ENCODE measurements around the gene NKAIN4.

Gene NKAIN4

GRCh38 chr20:63295018-63295417 lies 40.8 kb upstream of the NKAIN4 start:
- Histone ChIP-seq H3F3A (ENCODE audit: control insufficient read depth, insufficient read depth) (no peaks in the 10 kb centered on the region), H3K27ac (ENCODE audit: low read depth, low read length) (no peak overlapping the region), H3K27me3 (ENCODE audit: control insufficient read depth, low read length) (no peaks in the 10 kb centered on the region), H3K4me3 (ENCODE audit: low read length) (no peak overlapping the region), H3K36me3 (ENCODE audit: control insufficient read depth, low read length) (no peaks in the 10 kb centered on the region), H3K9me2 (replicated peaks; ENCODE audit: control insufficient read depth, low read length) (no peaks in the 10 kb centered on the region), H4K20me1 (ENCODE audit: control insufficient read depth, insufficient read depth, low read depth, low read length) (no peaks in the 10 kb centered on the region), H3K9me3 (ENCODE audit: control insufficient read depth, insufficient read depth, low read length) (no peaks in the 10 kb centered on the region), H3K4me1 (ENCODE audit: control insufficient read depth, low read length) (peaks cover 3% of the 10 kb centered on the region; the same call in 1 of the 2 replicates), H3K4me2 (ENCODE audit: low read length) (no peak overlapping the region), H3K79me2 (ENCODE audit: control insufficient read depth, low read length) (no peaks in the 10 kb centered on the region)
- TF ChIP-seq, protein P1, sequence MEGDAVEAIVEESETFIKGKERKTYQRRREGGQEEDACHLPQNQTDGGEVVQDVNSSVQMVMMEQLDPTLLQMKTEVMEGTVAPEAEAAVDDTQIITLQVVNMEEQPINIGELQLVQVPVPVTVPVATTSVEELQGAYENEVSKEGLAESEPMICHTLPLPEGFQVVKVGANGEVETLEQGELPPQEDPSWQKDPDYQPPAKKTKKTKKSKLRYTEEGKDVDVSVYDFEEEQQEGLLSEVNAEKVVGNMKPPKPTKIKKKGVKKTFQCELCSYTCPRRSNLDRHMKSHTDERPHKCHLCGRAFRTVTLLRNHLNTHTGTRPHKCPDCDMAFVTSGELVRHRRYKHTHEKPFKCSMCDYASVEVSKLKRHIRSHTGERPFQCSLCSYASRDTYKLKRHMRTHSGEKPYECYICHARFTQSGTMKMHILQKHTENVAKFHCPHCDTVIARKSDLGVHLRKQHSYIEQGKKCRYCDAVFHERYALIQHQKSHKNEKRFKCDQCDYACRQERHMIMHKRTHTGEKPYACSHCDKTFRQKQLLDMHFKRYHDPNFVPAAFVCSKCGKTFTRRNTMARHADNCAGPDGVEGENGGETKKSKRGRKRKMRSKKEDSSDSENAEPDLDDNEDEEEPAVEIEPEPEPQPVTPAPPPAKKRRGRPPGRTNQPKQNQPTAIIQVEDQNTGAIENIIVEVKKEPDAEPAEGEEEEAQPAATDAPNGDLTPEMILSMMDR (IDR thresholded peaks at IDR 0.05; ENCODE audit: low read depth, low read length, poor library complexity, severe bottlenecking) = no peak
- no peak for TF ChIP-seq EZH2phosphoT487 (IDR thresholded peaks at IDR 0.05; ENCODE audit: borderline replicate concordance, low read length)

DNA sequence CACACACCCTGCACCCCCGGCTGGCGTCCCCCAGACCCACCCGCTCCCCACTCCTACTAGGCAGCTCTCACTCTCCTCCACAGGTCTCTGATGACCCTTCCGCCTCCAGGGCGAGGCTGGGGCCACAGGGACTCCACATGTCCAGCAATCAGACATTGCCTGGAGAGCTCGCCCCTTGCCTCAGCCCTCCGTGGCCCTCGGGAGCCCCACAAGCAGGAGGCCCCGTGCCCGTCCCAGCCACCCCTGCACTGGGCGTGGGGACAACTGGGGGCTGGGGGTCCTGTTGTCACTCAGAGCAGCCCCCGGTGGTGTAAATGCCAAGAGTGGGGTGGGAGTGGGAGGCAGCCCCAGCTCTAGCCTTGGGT lies 40.3 kb upstream of the NKAIN4 start:
- Histone ChIP-seq H3K4me1 (ENCODE audit: control insufficient read depth, low read length) (peaks cover 3% of the 10 kb centered on the region; the same call in 1 of the 2 replicates), H3K27me3 (ENCODE audit: control insufficient read depth, low read length) (no peaks in the 10 kb centered on the region), H3F3A (ENCODE audit: control insufficient read depth, insufficient read depth) (no peaks in the 10 kb centered on the region)

GRCh38 chr20:63293871-63294535 lies 39.7 kb upstream of the NKAIN4 start:
- Histone ChIP-seq H3K79me2 (ENCODE audit: control insufficient read depth, low read length) (no peaks in the 10 kb centered on the region), H4K20me1 (ENCODE audit: control insufficient read depth, insufficient read depth, low read depth, low read length) (no peaks in the 10 kb centered on the region), H3F3A (ENCODE audit: control insufficient read depth, insufficient read depth) (no peaks in the 10 kb centered on the region)

More for the DNA sequence above, 40.3 kb upstream of the NKAIN4 start:
- no peak for TF ChIP-seq EZH2phosphoT487 (IDR thresholded peaks at IDR 0.05; ENCODE audit: borderline replicate concordance, low read length)
- TF ChIP-seq, protein P1 (IDR thresholded peaks at IDR 0.05; ENCODE audit: low read depth, low read length, poor library complexity, severe bottlenecking) = no peak
- Histone ChIP-seq H3K4me3 (ENCODE audit: low read length) (no peak overlapping the region), H3K9me2 (replicated peaks; ENCODE audit: control insufficient read depth, low read length) (no peaks in the 10 kb centered on the region), H3K79me2 (ENCODE audit: control insufficient read depth, low read length) (no peaks in the 10 kb centered on the region), H4K20me1 (ENCODE audit: control insufficient read depth, insufficient read depth, low read depth, low read length) (no peaks in the 10 kb centered on the region), H3K27ac (ENCODE audit: low read depth, low read length) (no peak overlapping the region), H3K36me3 (ENCODE audit: control insufficient read depth, low read length) (no peaks in the 10 kb centered on the region), H3K9me3 (ENCODE audit: control insufficient read depth, insufficient read depth, low read length) (no peaks in the 10 kb centered on the region), H3K4me2 (ENCODE audit: low read length) (no peak overlapping the region)

GRCh38 chr20:63293456-63293855 lies 39.2 kb upstream of the NKAIN4 start:
- Histone ChIP-seq H4K20me1 (ENCODE audit: control insufficient read depth, insufficient read depth, low read depth, low read length) (no peaks in the 10 kb centered on the region), H3K4me2 (ENCODE audit: low read length) (no peak overlapping the region), H3K4me1 (ENCODE audit: control insufficient read depth, low read length) (peaks cover 3% of the 10 kb centered on the region; the same call in 1 of the 2 replicates)

More at GRCh38 chr20:63293871-63294535, 39.7 kb upstream of the NKAIN4 start:
- Histone ChIP-seq H3K4me3 (ENCODE audit: low read length) (no peak overlapping the region), H3K9me3 (ENCODE audit: control insufficient read depth, insufficient read depth, low read length) (no peaks in the 10 kb centered on the region), H3K27me3 (ENCODE audit: control insufficient read depth, low read length) (no peaks in the 10 kb centered on the region), H3K27ac (ENCODE audit: low read depth, low read length) (no peak overlapping the region), H3K9me2 (replicated peaks; ENCODE audit: control insufficient read depth, low read length) (no peaks in the 10 kb centered on the region), H3K4me1 (ENCODE audit: control insufficient read depth, low read length) (peaks cover 3% of the 10 kb centered on the region; the same call in 1 of the 2 replicates), H3K36me3 (ENCODE audit: control insufficient read depth, low read length) (no peaks in the 10 kb centered on the region), H3K4me2 (ENCODE audit: low read length) (no peak overlapping the region)
- TF ChIP-seq EZH2phosphoT487 (IDR thresholded peaks at IDR 0.05; ENCODE audit: borderline replicate concordance, low read length) = no peak

More at GRCh38 chr20:63293456-63293855, 39.2 kb upstream of the NKAIN4 start:
- Histone ChIP-seq H3K79me2 (ENCODE audit: control insufficient read depth, low read length) (no peaks in the 10 kb centered on the region), H3K9me2 (replicated peaks; ENCODE audit: control insufficient read depth, low read length) (no peaks in the 10 kb centered on the region), H3K9me3 (ENCODE audit: control insufficient read depth, insufficient read depth, low read length) (no peaks in the 10 kb centered on the region), H3K4me3 (ENCODE audit: low read length) (no peak overlapping the region), H3K27ac (ENCODE audit: low read depth, low read length) (no peak overlapping the region), H3K27me3 (ENCODE audit: control insufficient read depth, low read length) (no peaks in the 10 kb centered on the region), H3F3A (ENCODE audit: control insufficient read depth, insufficient read depth) (no peaks in the 10 kb centered on the region), H3K36me3 (ENCODE audit: control insufficient read depth, low read length) (peaks cover 4% of the 10 kb centered on the region; the same call in 1 of the 2 replicates)
- TF ChIP-seq EZH2phosphoT487 (IDR thresholded peaks at IDR 0.05; ENCODE audit: borderline replicate concordance, low read length) = no peak
- TF ChIP-seq, protein P1 (IDR thresholded peaks at IDR 0.05; ENCODE audit: low read depth, low read length, poor library complexity, severe bottlenecking) = no peak

All from DOHH2 (cell line).